IMR-90 (cell line): ENCODE data around the gene CORO1C.

Experiments
- CEBPB ChIP-seq: IDR thresholded peaks from 2 replicates; pipeline ENCODE4 v1.6.1; 2012; ENCODE audit warnings: low read depth, low read length, improper control_type of control experiment
- CTCF ChIP-seq: conservative IDR thresholded peaks from 2 replicates; pipeline ENCODE4 v1.5.1; 2012; ENCODE audit warnings: mild to moderate bottlenecking, low read depth, low read length, improper control_type of control experiment
- FOS ChIP-seq: fragments of 150-350 bp; IDR thresholded peaks from 2 replicates; pipeline ENCODE4 v1.6.1; 2016; ENCODE audit warnings: low read depth, low read length
- MAFK ChIP-seq: IDR thresholded peaks from 2 replicates; pipeline ENCODE4 v1.6.1; 2012; ENCODE audit warnings: low read depth, low read length, improper control_type of control experiment
- MAZ ChIP-seq: IDR thresholded peaks from 2 replicates; pipeline ENCODE4 v1.6.1; 2012; ENCODE audit warnings: low read depth, mild to moderate bottlenecking, low read length, improper control_type of control experiment, moderate library complexity, borderline replicate concordance
- MXI1 ChIP-seq: IDR thresholded peaks from 2 replicates; pipeline ENCODE4 v1.6.1; 2012; ENCODE audit warnings: low read depth, mild to moderate bottlenecking, low read length, moderate library complexity, borderline replicate concordance
- POLR2A ChIP-seq: IDR thresholded peaks from 2 replicates; pipeline ENCODE4 v1.6.1; 2012; ENCODE audit warnings: mild to moderate bottlenecking, low read depth, low read length
- RAD21 ChIP-seq: IDR thresholded peaks from 2 replicates; pipeline ENCODE4 v1.6.1; 2012; ENCODE audit warnings: low read length, improper control_type of control experiment
- SMC3 ChIP-seq: fragments of 150-350 bp; IDR thresholded peaks from 2 replicates; pipeline ENCODE4 v1.6.1; 2016; ENCODE audit warnings: low read depth, mild to moderate bottlenecking, antibody characterized with exemption, low read length, moderate library complexity
- USF2 ChIP-seq: fragments of 150-350 bp; IDR thresholded peaks from 2 replicates; pipeline ENCODE4 v1.6.1; 2017; ENCODE audit warnings: mild to moderate bottlenecking, antibody characterized with exemption, low read length, low read depth

GRCh38 chr12:108618079-108618952, 113.0 kb downstream of the CORO1C start:
- TF ChIP-seq POLR2A (peak; percentile 39; the same call in 1 of the 2 replicates), USF2 (no peak), CTCF (peak; percentile 97), MAZ (no peak), CEBPB (no peak), MAFK (no peak), RAD21 (peak; percentile 98), SMC3 (peak; percentile 99), MXI1 (no peak), FOS (no peak)
